ENCODE measurements around the gene F2RL1.
"Not testable (repeated sequence)": the region's sequence is repeated elsewhere in the genome, so short reads cannot be mapped to it uniquely, and the experiment has no call there.

The F2RL1 gene, protein sequence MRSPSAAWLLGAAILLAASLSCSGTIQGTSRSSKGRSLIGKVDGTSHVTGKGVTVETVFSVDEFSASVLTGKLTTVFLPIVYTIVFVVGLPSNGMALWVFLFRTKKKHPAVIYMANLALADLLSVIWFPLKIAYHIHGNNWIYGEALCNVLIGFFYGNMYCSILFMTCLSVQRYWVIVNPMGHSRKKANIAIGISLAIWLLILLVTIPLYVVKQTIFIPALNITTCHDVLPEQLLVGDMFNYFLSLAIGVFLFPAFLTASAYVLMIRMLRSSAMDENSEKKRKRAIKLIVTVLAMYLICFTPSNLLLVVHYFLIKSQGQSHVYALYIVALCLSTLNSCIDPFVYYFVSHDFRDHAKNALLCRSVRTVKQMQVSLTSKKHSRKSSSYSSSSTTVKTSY

GRCh38 chr5:76818844-76819831 lies at the start of gene F2RL1:
TSS of gene F2RL1 (plus strand) at chr5:76819030. CDS start at chr5:76819183, 153 bp downstream.
- peak; percentile 63 for DNase-seq

DNA sequence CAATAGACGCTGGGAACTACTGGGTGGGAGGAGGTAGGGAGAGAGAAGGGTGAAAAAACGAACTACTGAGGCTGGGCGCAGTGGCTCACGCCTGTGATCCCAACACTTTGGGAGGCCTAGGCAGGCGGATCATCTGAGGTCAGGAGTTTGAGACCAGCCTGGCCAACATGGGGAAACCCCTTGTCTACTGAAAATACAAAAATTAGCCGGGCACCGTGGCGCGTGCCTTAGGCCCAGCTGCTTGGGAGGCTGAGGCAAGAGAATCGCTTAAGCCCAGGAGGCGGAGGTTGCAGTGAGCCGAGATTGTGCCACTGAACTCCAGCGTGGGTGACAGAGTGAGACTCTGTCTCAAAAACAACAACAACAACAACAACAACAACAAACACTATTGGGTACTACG lies 47.8 kb upstream of the F2RL1 start:
- not testable (repeated sequence) for DNase-seq

DNA sequence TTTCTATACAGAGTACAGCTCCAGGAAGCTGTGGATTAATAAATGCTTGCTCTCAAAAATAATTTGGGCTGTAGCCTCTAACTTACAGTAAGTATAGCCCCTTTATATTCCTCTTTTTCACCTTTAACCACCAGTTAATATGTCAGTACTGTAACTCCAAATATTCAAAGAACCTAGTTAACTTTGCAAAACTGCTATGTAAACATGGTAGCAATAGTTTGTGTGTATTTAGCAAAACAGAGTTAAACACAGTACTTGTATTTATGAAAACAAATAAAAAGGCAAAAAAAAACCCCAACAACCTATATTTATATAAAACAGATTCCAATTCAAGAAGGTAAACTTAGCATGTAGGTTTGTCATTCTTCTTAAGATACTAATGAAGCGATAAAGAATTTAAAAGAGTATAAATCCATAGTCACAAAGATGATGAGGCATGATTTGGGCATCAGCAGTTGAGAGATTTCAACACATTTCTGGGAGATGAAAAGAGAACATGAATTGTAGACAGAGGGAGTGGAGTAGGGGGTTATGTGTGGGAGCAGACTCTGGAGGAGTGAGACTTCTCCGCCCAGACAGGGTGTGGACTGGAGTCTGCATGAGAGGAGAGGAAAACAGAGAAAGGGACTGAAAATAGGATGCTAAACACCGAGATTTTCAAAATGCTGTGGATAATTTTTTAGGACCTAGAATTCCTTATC lies 47.0 kb upstream of the F2RL1 start:
- no peak for DNase-seq

DNA sequence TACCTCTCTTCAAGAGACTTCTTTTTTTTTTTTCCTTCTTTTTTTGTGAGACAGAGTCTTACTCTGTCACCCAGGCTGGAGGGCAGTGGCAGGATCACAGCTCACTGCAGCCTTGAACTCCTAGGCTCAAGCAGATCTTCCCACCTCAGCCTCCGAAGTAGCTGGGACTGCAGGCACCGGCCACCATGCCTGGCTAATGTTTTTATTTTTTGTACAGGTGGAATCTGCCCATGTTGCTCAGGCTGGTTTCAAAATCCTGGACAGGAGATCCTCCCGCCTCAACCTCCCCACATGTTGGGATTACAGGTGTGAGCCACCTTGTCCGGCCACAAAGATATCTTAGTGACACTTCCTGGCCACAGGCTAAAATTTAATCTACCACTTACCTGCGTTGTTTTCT lies 42.9 kb upstream of the F2RL1 start:
- DNase-seq, result no peak

DNA sequence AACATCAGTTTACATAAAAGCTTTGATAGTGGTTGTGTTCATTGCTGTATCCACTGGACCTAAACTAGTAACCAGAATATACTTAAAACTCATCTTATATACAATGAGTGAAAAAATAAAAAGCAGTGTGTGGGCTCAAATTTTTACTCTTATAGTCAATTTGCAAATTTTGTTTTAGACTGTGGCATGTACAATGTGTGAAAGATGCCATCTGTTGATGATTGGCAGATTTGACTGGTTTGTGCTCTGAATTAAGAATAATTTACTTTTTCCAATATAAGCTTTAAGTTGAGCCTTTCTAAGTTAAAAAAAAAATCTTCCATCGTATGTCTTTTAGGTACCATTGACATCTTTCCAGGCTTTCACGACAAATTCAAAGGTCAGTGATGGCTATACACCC lies 42.4 kb upstream of the F2RL1 start:
- DNase-seq, result no peak

DNA sequence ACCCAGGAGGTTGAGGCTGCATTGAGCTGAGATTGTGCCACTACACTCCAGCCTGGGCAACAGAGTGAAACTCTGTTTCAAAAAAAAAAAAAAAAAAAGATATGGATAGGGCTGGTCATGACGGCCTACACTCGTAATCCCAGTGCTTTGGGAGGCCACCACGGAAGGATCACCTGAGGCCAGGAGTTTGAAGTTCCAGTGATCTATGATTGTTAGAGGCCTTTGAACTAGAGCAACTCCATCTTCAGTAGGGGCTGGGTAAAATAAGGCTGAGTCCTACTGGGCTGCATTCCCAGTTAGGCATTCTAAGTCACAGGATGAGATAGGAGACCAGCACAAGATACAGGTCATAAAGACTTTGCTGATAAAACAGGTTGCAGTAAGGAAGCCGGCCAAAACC lies 38.2 kb upstream of the F2RL1 start:
- DNase-seq, result not testable (repeated sequence)

DNA sequence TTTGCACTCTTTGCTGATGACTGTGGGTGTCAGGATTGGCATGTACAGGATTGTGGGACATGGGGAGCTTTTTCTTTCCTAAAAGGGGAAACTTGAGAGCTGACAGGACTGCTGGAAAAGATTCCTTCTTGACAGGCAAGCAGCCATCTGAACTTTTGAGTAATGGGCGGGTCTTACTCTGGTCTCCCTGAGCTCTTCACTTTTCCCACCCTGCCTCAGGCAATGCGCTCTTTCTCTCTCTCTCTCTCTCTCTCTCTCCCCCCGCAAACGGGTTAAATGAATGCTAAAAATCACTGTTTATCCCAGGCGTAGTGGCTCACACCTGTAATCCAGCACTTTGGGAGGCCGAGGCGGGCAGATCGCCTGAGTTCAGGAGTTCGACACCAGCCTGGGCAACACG lies 37.1 kb upstream of the F2RL1 start:
- no peak for DNase-seq

DNA sequence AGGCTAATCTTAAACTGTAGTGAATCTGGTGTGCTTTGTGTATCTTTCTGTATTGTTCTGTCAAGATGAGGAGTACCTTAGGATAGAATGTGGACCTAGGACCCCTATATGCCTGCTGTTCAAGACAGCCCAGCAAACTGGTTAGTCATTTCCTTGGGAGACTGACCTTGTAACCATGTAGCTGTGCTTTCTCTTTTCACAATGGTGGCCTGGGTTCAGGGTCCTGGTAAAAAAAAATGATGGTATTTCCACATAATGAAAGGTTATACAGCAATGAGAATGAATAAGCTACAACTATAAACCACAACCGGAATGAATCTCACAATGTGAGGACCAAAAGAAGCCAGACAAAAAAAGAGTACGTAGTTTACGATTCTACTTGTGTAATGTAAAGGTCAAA lies 36.4 kb upstream of the F2RL1 start:
- DNase-seq, result no peak

- no peak for DNase-seq
These were observed 31.6 kb upstream of the F2RL1 start for GRCh38 chr5:76787237-76787636.

GRCh38 chr5:76788362-76788761 lies 30.5 kb upstream of the F2RL1 start:
- no peak for DNase-seq

DNA sequence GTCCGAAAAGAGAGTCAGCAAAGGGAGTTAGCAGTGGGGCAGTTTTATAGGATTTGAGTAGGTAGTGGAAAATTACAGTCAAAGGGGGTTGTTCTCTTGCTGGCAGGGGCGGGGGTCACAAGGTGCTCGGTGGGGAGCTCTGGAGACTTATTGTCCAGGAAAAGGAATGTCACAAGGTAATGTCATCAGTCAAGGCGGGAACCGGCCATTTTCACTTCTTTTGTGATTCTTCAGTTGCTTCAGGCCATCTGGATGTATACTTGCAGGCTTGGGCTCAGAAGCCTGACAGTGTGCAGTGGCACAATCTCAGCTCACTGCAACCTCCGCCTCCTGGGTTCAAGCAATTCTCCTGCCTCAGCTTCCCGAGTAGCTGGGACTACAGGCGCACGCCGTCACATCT lies 29.6 kb upstream of the F2RL1 start:
- not testable (repeated sequence) for DNase-seq

DNA sequence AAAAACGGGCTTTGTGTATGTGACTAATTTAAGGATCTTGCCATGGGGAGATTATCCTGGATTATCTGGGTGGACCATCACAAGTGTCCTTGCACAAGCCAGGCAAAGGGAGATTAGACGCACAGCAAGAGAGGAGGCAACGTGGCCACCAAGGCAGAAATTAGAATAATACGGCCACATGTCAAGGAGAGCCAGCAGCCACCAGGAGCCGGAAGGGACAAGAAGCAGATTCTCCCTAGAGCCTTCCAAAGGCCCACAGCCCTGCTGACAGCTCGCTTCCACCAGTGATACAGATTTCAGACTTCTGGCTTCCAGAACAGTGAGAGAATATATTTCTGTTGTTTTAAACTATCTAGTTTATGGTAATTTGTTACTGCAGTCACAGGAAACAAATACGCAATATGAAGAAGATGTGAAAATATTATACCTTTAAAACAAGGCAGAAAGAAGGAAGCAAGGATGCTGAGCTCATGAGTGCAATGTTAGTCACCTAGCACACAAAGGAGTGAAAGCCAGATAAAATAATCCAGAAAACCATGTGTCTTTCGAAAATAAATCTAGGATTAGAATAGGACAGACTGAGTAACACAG lies 28.7 kb upstream of the F2RL1 start:
- no peak for DNase-seq

- no peak for DNase-seq
These were observed 28.1 kb upstream of the F2RL1 start for GRCh38 chr5:76790632-76791290.

- DNase-seq, result no peak
These were observed 27.4 kb upstream of the F2RL1 start for GRCh38 chr5:76791461-76791860.

DNA sequence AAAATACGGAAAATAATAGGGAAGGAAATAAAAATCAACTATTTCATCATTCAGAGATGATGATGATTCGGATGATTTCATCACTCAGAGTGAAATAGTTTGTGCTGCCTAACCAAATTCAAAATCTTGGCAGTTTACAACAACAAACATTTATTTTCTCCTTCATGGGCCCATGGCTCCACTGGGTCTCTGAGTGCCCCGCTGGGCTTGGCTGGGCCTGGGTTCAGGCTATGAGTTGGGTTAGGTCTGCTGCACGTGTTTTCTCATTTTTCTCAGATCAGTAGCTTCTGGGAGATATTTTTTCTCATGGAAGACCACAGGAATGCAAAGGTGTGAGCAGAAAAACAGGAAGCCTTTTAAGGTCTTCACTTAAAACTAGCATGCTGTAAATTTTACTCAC lies 24.0 kb upstream of the F2RL1 start:
- DNase-seq, result no peak

- DNase-seq, result no peak
These were observed 19.2 kb upstream of the F2RL1 start for GRCh38 chr5:76799588-76799987.

DNA sequence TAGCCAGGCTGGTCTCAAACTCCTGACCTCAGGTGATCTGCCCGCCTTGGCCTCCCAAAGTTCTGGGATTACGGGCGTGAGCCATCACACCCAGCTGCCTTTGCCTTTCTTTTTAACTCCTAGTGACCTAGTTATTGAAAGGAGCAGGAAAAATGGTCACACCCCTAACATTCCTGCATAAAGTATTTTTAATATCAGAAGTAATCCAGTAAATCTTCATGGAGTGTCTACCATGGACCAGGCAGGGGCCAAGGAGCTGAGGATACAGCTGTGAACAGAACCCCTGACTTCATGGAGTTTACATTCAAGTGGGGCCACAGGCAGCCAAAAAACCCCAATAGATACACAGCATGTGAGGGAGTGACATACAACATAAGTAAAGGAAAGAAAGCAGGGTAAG lies 18.3 kb upstream of the F2RL1 start:
- DNase-seq, result no peak

DNA sequence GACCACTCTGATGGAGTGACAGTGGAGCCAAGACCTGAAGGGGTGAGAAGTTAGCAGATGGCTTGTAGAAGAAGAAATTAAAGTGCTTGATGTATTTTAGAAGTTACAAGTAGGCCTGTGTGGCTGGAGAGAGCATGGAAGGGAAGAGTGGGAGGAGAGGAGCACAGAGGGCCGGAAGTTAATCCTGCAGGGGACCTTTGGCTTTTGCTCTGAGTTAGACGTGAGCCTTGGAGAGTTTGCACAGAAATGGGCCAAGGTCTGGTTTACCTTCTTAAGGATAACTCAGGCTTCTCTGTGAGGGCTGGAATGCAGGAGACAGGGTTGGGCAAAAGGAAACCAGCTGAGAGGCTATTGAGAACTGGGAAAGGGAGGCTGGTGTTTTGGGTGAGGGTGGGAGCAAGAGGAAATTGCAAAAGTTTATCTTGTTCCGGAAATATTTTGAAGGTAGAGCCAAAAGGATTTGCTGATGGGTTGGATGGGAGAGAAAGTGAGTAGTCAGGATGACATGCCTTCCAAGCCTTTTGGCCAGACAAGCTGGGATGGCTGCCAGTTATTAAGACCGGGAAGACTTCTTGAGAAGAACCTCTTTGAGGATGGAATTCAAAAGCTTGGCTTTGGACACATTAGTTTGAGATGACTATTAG lies 17.5 kb upstream of the F2RL1 start:
- DNase-seq, result no peak

GRCh38 chr5:76801803-76802195 lies 17.0 kb upstream of the F2RL1 start:
- no peak for DNase-seq

DNA sequence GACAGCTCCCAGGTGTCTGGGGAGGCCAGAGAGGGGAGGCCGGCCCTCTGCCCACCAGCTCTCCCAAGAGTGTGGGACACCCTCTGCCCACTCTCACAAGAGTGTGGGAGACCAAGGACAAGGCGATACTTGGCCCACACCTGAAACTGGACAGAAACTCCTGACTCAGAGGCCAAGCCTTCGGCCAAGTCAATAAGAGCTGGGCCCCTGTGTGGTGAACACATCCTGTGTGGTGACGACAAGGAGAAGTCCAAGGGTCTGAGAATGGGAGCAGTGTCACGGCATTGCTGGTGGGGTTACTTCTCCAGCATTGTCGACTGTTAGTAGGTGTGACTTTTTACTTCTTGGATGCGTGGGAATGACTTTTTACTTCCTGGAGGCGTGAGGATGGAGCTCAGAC lies 14.6 kb upstream of the F2RL1 start:
- no peak for DNase-seq

GRCh38 chr5:76805821-76806505 lies 12.9 kb upstream of the F2RL1 start:
- no peak for DNase-seq

Measured in stimulated activated CD8-positive, alpha-beta memory T cell treated with anti-CD3 and anti-CD28 coated beads, Interleukin-4, amount 100 ng/mL, for 48 hours (primary cell).